PFSK-1 (cell line): ENCODE data around the gene NDST3.

Experiments used
- FOXP2 ChIP-seq: optimal IDR thresholded peaks from 2 replicates; pipeline ENCODE3; 2011; ENCODE audit warnings: borderline replicate concordance, control low read depth, inconsistent platforms; ENCODE audit not compliant: insufficient read depth; ENCODE audit errors: extremely low read length, extremely low read depth
- POLR2AphosphoS5 ChIP-seq: IDR thresholded peaks from 2 replicates; pipeline ENCODE4 v1.6.1; 2012; ENCODE audit warnings: low read depth, mild to moderate bottlenecking, control low read depth, low read length, moderate library complexity
- REST ChIP-seq, 2 experiments: IDR thresholded peaks; 2 replicates each; pipeline versions ENCODE4 v1.6.1 to v1.8.0; 2011 to 2012; ENCODE audit warnings: low read depth in 2 of 2, low read length in 2 of 2, control low read depth in 1 of 2, inconsistent platforms in 1 of 2, mild to moderate bottlenecking in 1 of 2, moderate library complexity in 1 of 2; ENCODE audit not compliant: insufficient read depth in 1 of 2
- SIN3A ChIP-seq: IDR thresholded peaks from 2 replicates; pipeline ENCODE4 v1.6.1; 2012; ENCODE audit warnings: mild to moderate bottlenecking, low read length, moderate library complexity, borderline replicate concordance; ENCODE audit not compliant: insufficient read depth
- TAF1 ChIP-seq: IDR thresholded peaks from 2 replicates; pipeline ENCODE4 v1.6.1; 2012; ENCODE audit warnings: low read length, control low read depth, borderline replicate concordance; ENCODE audit not compliant: insufficient read depth

The NDST3 gene

DNA sequence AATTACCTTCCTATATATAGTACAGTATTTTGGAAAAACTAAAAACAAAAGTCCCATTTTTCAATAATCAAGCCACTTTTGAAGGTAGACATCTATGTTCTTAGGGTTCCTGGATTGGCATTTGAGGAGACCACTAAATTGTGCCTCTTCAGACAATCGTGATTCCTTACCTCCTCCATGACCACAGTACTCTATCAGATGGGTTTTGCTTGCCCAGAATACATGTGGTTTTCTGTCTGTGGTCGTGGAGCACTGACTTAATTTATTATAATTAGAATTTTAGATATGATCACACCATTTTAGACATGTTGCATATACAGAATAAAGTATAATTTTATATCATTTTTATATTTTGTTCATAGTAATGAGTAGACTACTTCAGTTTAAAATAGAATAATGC, 67.9 kb downstream of the NDST3 start:
- TF ChIP-seq FOXP2 (no peak), TAF1 (no peak), POLR2AphosphoS5 (no peak), REST (IDR thresholded peaks at IDR 0.05; ENCODE audit: insufficient read depth in 1 of 2, low read depth in 2 of 2, low read length in 2 of 2) (no peak), SIN3A (no peak)

GRCh38 chr4:118112117-118113046, 78.1 kb downstream of the NDST3 start:
- TF ChIP-seq TAF1: no peak
- TF ChIP-seq SIN3A: no peak
- TF ChIP-seq REST (IDR thresholded peaks at IDR 0.05; ENCODE audit: insufficient read depth in 1 of 2, low read depth in 2 of 2, low read length in 2 of 2): no peak
- TF ChIP-seq FOXP2: no peak
- TF ChIP-seq POLR2AphosphoS5: no peak

DNA sequence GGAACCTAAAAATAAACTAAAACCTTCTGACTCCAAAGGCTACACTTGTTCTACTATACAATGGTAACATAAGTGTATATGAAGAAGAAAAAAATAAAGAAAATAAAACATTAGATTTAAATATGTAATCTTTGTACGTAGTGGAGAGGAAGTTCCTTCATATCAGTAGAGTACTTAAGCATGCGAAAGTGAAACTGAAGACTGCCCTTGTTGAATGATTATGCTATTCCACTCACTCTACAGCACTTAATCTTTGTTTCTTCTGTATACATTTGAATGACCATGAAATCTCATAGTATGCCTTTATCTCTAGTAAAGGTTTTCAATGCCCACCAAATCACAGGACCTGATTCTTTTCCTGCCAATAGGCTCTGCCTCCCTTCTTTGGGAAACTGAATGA, 78.9 kb downstream of the NDST3 start:
- no peak for TF ChIP-seq POLR2AphosphoS5
- no peak for TF ChIP-seq REST (IDR thresholded peaks at IDR 0.05; ENCODE audit: insufficient read depth in 1 of 2, low read depth in 2 of 2, low read length in 2 of 2)

- TF ChIP-seq FOXP2: no peak
- TF ChIP-seq SIN3A: no peak
- no peak for TF ChIP-seq REST (IDR thresholded peaks at IDR 0.05; ENCODE audit: insufficient read depth in 1 of 2, low read depth in 2 of 2, low read length in 2 of 2)
- TF ChIP-seq TAF1: no peak
- no peak for TF ChIP-seq POLR2AphosphoS5
These were observed 80.4 kb downstream of the NDST3 start for GRCh38 chr4:118114720-118115119.
